Activated CD4-positive, alpha-beta memory T cell treated with anti-CD3 and anti-CD28 coated beads for 36 hours (primary cell): ENCODE measurements around the gene IVD. TPM values are rescaled to one million over a fixed set of nuclear protein-coding genes. Genes with fewer than 3 reads are reported as not detected.
A peak's percentile ranks its signal among the peaks of the same experiment; 100 is the strongest.

Source experiments
- CTCF ChIA-PET: fragments of 350-600 bp; sonication (Branson Sonifier 250); formaldehyde crosslinking; loops from one replicate; lab custom pipeline; 2021; ENCODE audit warnings: antibody characterized with exemption, inconsistent platforms; lab: Charles Lee
- POLR2A ChIA-PET: fragments of 350-600 bp; sonication (Branson Sonifier 250); formaldehyde crosslinking; loops from one replicate; lab custom pipeline; 2021; ENCODE audit warnings: antibody characterized with exemption; lab: Charles Lee
- DNase-seq: peaks from one replicate; pipeline ENCODE4 v3.0.0-alpha.2; 2020
- H3K27ac Mint-ChIP-seq: one replicate; pipeline ENCODE4 v1.8.0; 2021; ENCODE audit warnings: mixed read lengths
- H3K27me3 Mint-ChIP-seq: one replicate; pipeline ENCODE4 v1.8.0; 2021; ENCODE audit warnings: mixed read lengths
- H3K36me3 Mint-ChIP-seq: one replicate; pipeline ENCODE4 v1.8.0; 2021; ENCODE audit warnings: mixed read lengths
- H3K4me1 Mint-ChIP-seq: one replicate; pipeline ENCODE4 v1.8.0; 2021; ENCODE audit warnings: low read depth, mixed read lengths
- H3K4me3 Mint-ChIP-seq: one replicate; pipeline ENCODE4 v1.8.0; 2021; ENCODE audit warnings: mild to moderate bottlenecking, mixed read lengths
- H3K9me3 Mint-ChIP-seq: one replicate; pipeline ENCODE4 v1.8.0; 2021; ENCODE audit warnings: mixed read lengths
- intact Hi-C: fragments of 100-400 bp; cut with micrococcal nuclease; formaldehyde crosslinking; loops from one replicate; pipeline ENCODE4 v1.15.1; 2023
- total RNA-seq, 2 experiments: library from RNA; stranded (reverse); gene quantifications; one replicate each; pipeline ENCODE4 v1.2.3, GENCODE V29; 2021

Gene IVD
- total RNA-seq, 2 experiments from 2014 or later, result 37.3 to 38.7 TPM

DNA sequence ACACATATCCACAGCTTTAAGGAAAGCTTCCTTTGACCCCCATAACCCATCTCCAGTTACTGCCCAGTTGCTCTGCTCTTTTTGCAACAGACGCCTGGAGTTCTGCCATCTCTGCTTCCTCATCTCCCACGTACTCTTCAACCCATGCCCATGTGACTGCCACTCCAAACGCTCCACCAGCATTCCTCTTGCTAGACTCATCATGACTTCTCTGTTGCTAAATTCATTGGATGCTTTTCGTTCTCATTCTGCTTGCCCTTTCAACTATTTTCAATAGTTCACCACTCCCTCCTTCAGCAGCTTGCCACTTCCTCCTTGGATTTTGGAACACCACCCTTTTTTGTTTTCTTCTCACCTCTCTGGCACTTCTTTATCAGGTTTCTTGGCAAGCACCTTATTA, 25.7 kb upstream of the IVD start:
- H3K27ac Mint-ChIP-seq, result no peak overlapping the region
- peaks cover 14% of the 10 kb centered on the region for H3K4me1 Mint-ChIP-seq
- no peak for DNase-seq
- H3K36me3 Mint-ChIP-seq, result peaks cover 6% of the 10 kb centered on the region
- no peak overlapping the region for H3K4me3 Mint-ChIP-seq
- no peaks in the 10 kb centered on the region for H3K9me3 Mint-ChIP-seq
- H3K27me3 Mint-ChIP-seq, result no peaks in the 10 kb centered on the region
- POLR2A ChIA-PET, result no interaction called here
- intact Hi-C loops, result no loop called here
- CTCF ChIA-PET, result interaction anchor here (0.6 to 0.9 kb wide), 2 partner anchors 11 to 18 kb away, joined by 3 read pairs; no protein-coding TSS in a partner anchor

DNA sequence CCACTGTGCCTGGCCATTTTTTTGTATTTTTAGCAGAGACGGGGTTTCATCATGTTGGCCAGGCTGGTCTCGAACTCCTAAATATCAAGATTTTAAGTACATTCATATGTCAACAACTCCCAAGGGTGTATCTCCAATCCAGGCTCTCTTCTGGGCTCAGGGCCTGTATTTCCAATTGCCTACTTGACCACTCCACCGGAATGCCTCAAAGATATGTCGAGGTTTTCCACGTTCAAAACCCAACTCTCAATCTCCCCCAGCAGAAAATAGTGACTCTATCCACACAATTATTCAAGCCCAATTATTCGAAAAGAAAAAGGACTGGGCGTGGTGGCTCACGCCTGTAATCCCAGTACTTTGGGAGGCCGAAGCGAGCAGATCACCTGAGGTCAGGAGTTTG, 25.0 kb upstream of the IVD start:
- DNase-seq, result no peak
- H3K27me3 Mint-ChIP-seq, result no peaks in the 10 kb centered on the region
- intact Hi-C loops, result no loop called here
- H3K27ac Mint-ChIP-seq, result no peak overlapping the region
- H3K9me3 Mint-ChIP-seq, result no peaks in the 10 kb centered on the region
- ChIA-PET POLR2A (no interaction called here), CTCF (interaction anchor here (0.7 to 1.2 kb wide), 3 partner anchors 9 to 184 kb away, joined by 3 read pairs; no protein-coding TSS in a partner anchor)
- H3K4me3 Mint-ChIP-seq, result no peak overlapping the region
- H3K4me1 Mint-ChIP-seq, result peaks cover 14% of the 10 kb centered on the region
- peaks cover 6% of the 10 kb centered on the region for H3K36me3 Mint-ChIP-seq

DNA sequence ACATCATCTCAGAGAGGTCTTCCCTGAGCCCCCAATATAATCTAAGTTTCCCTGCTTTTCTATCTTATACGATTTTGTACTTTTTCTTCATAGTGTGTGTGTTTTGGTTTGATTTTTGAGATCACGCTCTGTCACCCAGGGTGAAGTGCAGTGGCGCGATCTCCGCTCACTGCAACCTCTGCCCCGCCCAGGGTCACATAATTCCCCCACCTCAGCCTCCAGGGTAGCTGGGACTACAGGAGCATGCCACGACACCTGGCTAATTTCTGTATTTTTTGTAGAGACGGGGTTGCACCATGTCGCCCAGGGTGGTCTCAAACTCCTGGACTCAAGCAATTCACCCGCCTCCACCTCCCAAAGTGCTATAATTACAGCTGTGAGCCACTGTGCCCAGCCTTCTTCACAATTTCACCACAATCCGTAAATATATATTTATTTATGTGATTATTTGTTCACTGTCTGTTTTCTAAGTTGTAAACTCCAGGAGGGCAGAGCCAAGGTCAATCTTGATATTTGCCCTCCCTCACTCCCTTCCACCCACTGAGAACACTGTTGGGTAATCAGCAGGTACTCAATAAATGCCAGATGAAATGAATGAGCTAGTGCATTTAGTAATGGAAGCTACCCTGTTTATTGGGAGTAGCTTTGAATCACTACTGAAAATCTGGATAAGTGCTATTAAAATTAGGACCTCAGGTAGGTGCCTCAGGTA, 23.6 kb upstream of the IVD start:
- ChIA-PET POLR2A (interaction anchor here (0.7 to 1.8 kb wide), 3 partner anchors 7 to 25 kb away, joined by 3 to 6 read pairs (median 4); no protein-coding TSS in a partner anchor), CTCF (interaction anchor here (0.6 to 3.7 kb wide), 5 partner anchors 15 to 107 kb away, joined by 3 to 22 read pairs (median 9); no protein-coding TSS in a partner anchor)
- no peak overlapping the region for H3K4me3 Mint-ChIP-seq
- no peaks in the 10 kb centered on the region for H3K27me3 Mint-ChIP-seq
- H3K27ac Mint-ChIP-seq, result no peak overlapping the region
- H3K9me3 Mint-ChIP-seq, result no peaks in the 10 kb centered on the region
- intact Hi-C loops, result loop anchor here (1.0 to 2.0 kb wide), 2 partner anchors 17 to 23 kb away; partner anchors contain the start of gene IVD
- peaks cover 14% of the 10 kb centered on the region for H3K4me1 Mint-ChIP-seq
- DNase-seq, result no peak
- peaks cover 14% of the 10 kb centered on the region for H3K36me3 Mint-ChIP-seq

DNA sequence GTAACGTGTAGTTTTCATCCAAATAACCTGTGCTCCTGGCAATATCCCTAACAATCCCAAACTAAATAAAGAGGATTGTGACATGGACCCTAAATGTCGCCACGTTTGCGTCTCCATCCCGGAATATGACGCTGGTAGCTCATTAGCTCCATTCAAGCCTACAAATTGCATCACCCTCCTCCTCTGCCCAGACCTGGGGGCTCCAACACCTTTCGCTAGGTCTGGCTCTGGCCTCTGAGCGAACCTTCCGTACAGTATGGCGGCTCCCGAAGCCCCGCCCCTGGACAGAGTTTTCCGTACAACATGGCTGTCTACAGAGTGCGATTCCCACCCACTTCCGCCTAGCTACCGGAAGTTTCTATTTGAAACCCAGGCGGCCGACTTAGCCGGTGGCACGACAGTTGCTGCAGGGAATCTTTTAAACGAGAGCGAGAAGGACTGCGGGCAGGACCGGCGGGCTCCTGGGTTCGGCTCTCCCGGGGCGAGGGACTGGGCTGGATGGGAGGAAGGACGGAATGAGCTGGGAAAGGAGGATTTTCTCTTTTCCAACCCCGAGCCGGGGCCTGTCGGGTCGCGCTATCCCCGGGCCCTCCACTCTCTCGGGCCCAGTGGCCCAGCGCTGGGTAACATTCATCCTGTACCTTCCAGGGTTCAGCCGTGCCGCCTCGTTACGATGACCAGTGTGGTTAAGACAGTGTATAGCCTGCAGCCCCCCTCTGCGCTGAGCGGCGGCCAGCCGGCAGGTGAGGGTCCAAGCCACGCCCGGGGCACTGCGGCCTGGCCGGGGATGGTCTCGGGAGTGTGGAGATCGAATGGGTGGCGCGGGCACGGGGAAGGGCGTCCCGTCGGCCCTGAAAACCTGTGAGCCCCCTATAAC, 22.8 kb upstream of the IVD start, which contains the start of gene KNSTRN:
Gene KNSTRN, plus strand, starts transcription at position 142 of the 877 bp plus-strand sequence. Its CDS starts 115 bp downstream, at position 257.
- peak within 1 kb of the TSS; percentile 87 for H3K4me3 Mint-ChIP-seq
- DNase-seq, result peak; percentile 95
- POLR2A ChIA-PET, result interaction anchor here (0.9 to 1.8 kb wide), 3 partner anchors 15 to 59 kb away, joined by 3 to 4 read pairs (median 3); no protein-coding TSS in a partner anchor
- peaks cover 14% of the 10 kb centered on the region for H3K4me1 Mint-ChIP-seq
- CTCF ChIA-PET, result interaction anchor here (0.6 to 3.7 kb wide), 5 partner anchors 15 to 108 kb away, joined by 3 to 22 read pairs (median 9); no protein-coding TSS in a partner anchor
- intact Hi-C loops, result loop anchor here (1.0 to 2.0 kb wide), 2 partner anchors 16 to 22 kb away; partner anchors contain the start of gene IVD
- no peaks in the 10 kb centered on the region for H3K9me3 Mint-ChIP-seq
- peaks cover 22% of the 10 kb centered on the region for H3K36me3 Mint-ChIP-seq
- H3K27me3 Mint-ChIP-seq, result no peaks in the 10 kb centered on the region
- H3K27ac Mint-ChIP-seq, result peak within 1 kb of the TSS; percentile 34

DNA sequence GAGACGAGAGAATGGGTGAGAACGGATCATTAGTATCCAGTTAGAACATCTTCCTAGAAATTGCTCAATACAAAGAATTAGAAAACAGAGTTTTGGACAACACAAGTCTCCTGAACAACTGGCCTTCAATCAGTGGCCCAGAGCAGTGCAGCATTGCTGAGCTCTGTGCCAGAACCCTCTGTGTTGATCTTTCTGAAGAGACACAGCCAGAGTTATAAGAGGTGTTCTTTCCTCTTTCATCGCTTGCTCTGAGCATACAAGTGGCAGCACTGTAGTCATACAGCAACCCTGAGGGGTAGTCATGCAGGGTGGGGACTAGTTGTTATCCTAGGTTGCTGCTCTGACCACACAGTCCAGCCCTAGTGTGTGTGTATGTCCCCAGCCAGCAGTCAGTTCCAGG, 19.1 kb upstream of the IVD start:
- H3K27me3 Mint-ChIP-seq, result no peaks in the 10 kb centered on the region
- H3K9me3 Mint-ChIP-seq, result no peaks in the 10 kb centered on the region
- H3K4me1 Mint-ChIP-seq, result peaks cover 14% of the 10 kb centered on the region
- intact Hi-C loops, result no loop called here
- no peak for DNase-seq
- peaks cover 48% of the 10 kb centered on the region for H3K36me3 Mint-ChIP-seq
- POLR2A ChIA-PET, result interaction anchor here (1.2 kb wide), 1 partner anchor 12 kb away, joined by 4 read pairs; no protein-coding TSS in a partner anchor
- H3K4me3 Mint-ChIP-seq, result no peak overlapping the region
- CTCF ChIA-PET, result interaction anchor here (1.2 to 2.0 kb wide), 3 partner anchors 18 to 36 kb away, joined by 3 to 9 read pairs (median 5); no protein-coding TSS in a partner anchor
- H3K27ac Mint-ChIP-seq, result no peak overlapping the region

DNA sequence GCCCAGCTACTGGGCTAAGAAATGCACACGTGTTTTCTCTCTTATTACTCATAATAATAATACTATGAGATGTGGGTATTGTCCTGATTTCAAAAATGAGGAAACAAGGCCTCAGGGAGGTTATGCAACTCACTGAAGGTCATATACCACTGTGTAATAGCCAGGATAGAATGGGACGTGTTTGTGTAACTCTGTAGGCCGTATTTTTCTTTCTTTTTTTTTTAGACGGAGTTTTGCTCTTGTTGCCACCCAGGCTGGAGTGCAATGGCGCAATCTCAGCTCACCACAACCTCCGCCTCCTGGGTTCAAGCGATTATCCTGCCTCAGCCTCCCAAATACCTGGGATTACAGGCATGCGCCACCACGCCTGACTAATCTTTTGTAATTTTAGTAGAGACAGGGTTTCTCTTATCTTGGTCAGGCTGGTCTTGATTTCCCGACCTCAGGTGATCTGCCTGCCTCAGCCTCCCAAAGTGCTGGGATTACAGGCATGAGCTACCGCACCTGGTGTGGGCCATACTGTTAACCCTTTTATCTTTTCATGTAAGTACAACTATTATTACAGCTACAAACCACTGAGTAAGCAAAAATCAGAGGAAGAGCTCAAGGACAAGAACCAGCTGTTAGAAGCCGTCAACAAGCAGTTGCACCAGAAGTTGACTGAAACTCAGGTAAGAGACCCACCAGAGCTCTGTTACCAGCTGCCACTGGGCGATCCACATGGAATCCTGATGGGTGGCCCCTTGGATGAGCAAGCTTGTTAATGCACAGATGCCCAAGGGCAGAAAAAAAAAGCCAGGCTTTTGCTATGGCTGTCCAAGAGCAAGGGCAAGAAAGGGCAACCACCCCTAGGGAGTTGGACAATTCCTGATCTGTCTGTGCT, 16.4 kb upstream of the IVD start:
- no peak overlapping the region for H3K27ac Mint-ChIP-seq
- ChIA-PET CTCF (interaction anchor here (0.5 to 1.4 kb wide), 4 partner anchors 8 to 114 kb away, joined by 3 to 11 read pairs (median 4); no protein-coding TSS in a partner anchor), POLR2A (interaction anchor here (0.6 kb wide), 1 partner anchor 8 kb away, joined by 6 read pairs; no protein-coding TSS in a partner anchor)
- DNase-seq, result no peak
- intact Hi-C loops, result no loop called here
- H3K9me3 Mint-ChIP-seq, result no peaks in the 10 kb centered on the region
- peaks cover 5% of the 10 kb centered on the region for H3K4me1 Mint-ChIP-seq
- H3K36me3 Mint-ChIP-seq, result peaks cover 55% of the 10 kb centered on the region
- no peaks in the 10 kb centered on the region for H3K27me3 Mint-ChIP-seq
- no peak overlapping the region for H3K4me3 Mint-ChIP-seq

DNA sequence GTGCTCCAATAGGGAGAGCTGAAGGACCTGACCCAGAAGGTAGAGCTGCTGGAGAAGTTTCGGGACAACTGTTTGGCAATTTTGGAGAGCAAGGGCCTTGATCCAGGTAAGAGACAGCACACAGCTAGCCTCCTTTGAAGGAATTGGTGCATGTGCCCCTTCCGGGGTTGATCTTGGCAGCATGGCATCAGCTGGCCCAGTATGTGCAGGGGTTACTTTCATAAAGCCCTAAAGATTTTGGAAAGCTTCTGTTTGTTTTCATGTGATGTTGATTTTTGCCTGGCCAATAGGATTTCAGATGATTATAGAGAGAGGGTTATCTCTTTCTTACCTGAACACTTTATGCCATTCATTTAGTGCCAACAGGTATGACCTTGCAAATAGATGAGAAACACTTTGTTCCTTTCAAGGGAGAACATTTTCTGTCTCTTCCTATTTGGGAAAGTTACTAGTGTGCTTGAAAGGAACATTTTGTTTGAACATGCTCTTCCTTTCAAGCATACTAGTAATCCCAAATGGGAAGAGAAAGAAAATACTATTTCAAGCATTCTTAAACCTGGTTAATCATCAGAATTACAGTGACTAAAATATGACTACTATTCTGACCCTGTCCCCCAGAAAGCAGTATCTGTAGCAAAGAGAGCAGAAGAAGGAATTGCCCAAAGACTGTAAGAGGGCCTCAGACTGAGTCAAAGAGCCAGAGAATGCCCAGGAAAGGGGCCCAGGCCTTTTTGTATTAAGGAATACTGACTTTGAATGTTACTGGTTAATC, 15.6 kb upstream of the IVD start:
- H3K27ac Mint-ChIP-seq, result no peak overlapping the region
- DNase-seq, result no peak
- POLR2A ChIA-PET, result no interaction called here
- no peaks in the 10 kb centered on the region for H3K4me1 Mint-ChIP-seq
- H3K27me3 Mint-ChIP-seq, result no peaks in the 10 kb centered on the region
- H3K4me3 Mint-ChIP-seq, result no peak overlapping the region
- intact Hi-C loops, result no loop called here
- no peaks in the 10 kb centered on the region for H3K9me3 Mint-ChIP-seq
- CTCF ChIA-PET, result interaction anchor here (0.5 to 1.9 kb wide), 5 partner anchors 8 to 115 kb away, joined by 3 to 11 read pairs (median 4); no protein-coding TSS in a partner anchor
- H3K36me3 Mint-ChIP-seq, result peaks cover 53% of the 10 kb centered on the region

DNA sequence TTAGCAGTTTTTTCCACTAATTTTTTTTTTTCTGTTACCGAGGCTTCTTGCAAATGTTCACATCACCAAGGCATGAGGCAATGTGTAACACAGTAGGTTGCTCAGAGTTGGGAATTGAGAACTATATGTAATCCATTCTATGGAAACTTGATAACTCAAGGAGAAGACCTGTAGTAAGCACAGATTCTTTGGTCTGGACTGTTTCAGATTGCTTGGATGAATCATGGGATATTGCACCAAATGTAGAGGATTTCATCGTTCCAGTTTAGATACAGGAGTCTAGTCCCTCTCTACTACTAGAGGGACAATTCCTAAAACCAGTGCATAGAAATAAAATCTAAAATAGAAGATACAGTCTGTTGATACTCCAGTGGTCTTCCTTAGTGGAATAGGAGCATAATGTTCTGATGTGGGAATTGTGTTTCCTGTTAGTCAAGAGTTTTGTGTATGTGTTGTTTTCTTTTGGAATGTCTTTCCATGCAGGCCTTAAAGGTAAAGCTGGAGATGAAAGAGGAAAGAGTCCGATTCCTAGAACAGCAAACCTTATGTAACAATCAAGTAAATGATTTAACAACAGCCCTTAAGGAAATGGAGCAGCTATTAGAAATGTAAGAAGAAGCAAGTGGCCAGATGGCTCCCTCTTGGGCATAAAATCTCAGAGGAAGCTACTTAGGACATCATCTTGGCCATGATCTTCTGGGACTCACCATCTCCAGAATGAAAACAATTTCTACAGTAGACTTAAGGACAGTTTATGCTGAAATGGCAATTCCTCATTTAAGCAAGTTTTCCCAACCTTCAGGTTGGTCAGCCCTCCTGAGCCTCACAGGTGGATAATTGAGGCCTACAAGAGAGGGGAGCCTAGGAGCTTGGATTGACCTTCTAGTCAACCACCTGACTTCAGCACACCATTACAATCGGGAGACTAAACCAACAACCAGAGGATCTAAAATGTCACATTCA, 12.3 kb upstream of the IVD start:
- DNase-seq, result no peak
- POLR2A ChIA-PET, result no interaction called here
- intact Hi-C loops, result no loop called here
- Mint-ChIP-seq H3K36me3 (peaks cover 39% of the 10 kb centered on the region), H3K27ac (no peak overlapping the region), H3K9me3 (no peaks in the 10 kb centered on the region), H3K4me3 (no peak overlapping the region), H3K4me1 (peaks cover 8% of the 10 kb centered on the region), H3K27me3 (no peaks in the 10 kb centered on the region)
- CTCF ChIA-PET, result interaction anchor here (0.9 kb wide), 1 partner anchor 29 kb away, joined by 3 read pairs; no protein-coding TSS in a partner anchor

DNA sequence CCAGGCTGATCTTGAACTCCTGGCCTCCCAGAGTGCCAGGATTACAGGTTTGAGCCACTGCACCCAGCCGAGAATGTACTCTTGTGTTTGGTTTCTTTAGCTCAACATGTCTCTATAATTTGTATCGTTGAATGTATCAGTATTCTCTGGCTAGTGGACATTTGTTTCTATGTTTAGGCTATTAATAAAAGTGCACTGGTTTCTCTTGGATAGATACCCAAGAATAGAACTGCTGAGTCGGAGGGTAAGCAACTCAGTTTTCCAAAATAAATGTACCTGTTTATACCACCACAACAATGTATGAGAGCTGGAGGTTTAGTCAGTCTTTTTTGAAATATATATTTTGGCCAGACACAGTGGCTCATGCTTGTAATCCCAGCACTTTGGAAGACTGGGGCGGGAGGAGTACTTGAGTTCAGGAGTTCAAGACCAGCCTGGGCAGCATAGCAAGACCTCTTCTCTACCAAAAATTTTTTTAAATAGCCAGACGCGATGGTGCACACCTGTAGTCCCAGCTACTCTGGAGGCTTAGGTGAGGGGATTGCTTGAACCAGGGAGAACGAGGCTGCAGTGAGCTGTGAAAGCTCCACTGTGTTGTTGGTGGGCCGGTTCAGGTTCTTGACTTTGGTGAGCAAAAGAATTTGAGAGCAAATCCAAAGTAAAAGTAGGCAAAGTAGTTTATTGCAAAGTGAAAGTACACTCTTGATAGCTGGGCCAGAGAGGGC, 7.7 kb upstream of the IVD start:
- H3K9me3 Mint-ChIP-seq, result no peaks in the 10 kb centered on the region
- H3K36me3 Mint-ChIP-seq, result peaks cover 13% of the 10 kb centered on the region
- POLR2A ChIA-PET, result interaction anchor here (0.8 to 1.2 kb wide), 3 partner anchors 11 to 15 kb away, joined by 3 to 4 read pairs (median 3); partner anchors contain the start of gene KNSTRN
- H3K27me3 Mint-ChIP-seq, result no peaks in the 10 kb centered on the region
- CTCF ChIA-PET, result interaction anchor here (1.0 to 2.6 kb wide), 9 partner anchors 8 to 119 kb away, joined by 3 to 8 read pairs (median 4); no protein-coding TSS in a partner anchor
- peaks cover 22% of the 10 kb centered on the region for H3K4me1 Mint-ChIP-seq
- DNase-seq, result no peak
- intact Hi-C loops, result loop anchor here (1.0 to 2.0 kb wide), 2 partner anchors 15 to 30 kb away; partner anchors contain the start of gene KNSTRN
- H3K4me3 Mint-ChIP-seq, result no peak overlapping the region
- H3K27ac Mint-ChIP-seq, result no peak overlapping the region
